IPS-NIHi7 (cell line): ENCODE measurements around the gene KIF25.
A peak's percentile ranks its signal among the peaks of the same experiment; 100 is the strongest.
"Not testable (repeated sequence)": the region's sequence is repeated elsewhere in the genome, so short reads cannot be mapped to it uniquely, and the experiment has no call there.

Experiments
- DNase-seq: peaks from one replicate; pipeline ENCODE4 v3.0.0; 2012; ENCODE audit warnings: mixed read lengths; ENCODE audit errors: extremely low spot score

KIF25 gene

DNA sequence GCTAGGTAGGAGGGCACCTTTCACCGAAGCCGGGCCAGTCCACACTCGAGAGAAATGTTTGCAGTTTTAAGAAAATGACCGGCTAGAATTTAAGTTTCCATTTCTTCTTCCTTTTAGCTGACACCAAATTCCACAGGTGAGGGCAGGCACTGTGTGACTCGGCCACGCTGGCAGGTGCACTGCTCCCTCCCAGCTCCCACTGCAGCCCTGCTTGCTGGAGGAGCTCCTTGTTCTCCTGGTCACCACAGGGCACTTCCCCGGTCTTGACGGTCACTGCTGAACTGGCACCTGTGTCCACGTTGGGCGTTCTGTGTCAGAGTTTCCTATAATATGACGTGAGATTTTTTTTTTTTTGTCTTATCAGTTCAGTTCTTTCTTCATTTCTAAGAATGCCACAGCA, 3.6 kb upstream of the KIF25 start:
- DNase-seq: no peak

DNA sequence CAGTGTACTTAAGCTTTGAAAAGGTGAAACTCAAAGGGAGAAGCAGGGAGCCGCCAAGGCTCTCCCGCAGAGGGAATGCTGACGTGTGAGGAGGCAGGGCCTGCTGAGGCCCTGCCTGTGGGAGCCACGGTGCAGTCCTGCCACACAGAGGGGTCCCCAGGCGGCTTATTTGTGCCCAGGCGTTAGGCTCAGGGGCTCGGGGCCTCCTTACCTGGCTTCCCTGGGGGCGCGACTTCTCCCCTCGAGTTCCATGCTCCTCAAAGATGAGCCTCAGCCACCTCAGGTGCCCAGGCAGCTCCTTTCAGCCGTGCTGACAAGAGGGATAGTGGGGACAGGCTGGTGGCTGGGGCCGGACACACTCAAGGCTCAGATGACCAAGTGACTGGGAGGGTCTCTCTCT, 2.2 kb upstream of the KIF25 start:
- DNase-seq: no peak

DNA sequence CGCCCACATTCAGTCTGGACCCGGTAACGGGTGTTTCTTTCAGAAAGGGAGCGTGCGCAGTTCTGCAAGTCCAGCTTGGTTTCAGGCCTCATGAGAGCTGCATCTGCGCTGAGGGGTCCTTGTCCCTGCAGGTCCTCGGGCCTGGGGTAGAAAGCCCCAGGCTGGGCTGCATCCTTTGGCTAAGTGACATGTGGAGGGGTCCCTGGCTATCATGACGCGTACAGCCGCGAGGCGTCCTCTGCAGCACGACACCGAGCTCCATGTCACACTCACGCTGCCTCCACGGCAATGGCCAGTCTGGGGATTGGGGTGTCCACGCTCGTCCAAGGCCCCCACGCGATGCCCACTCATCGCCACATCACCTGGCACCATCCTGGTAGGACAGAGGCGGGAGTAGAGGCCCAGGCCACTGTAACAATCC, 1.7 kb upstream of the KIF25 start:
- no peak for DNase-seq

DNA sequence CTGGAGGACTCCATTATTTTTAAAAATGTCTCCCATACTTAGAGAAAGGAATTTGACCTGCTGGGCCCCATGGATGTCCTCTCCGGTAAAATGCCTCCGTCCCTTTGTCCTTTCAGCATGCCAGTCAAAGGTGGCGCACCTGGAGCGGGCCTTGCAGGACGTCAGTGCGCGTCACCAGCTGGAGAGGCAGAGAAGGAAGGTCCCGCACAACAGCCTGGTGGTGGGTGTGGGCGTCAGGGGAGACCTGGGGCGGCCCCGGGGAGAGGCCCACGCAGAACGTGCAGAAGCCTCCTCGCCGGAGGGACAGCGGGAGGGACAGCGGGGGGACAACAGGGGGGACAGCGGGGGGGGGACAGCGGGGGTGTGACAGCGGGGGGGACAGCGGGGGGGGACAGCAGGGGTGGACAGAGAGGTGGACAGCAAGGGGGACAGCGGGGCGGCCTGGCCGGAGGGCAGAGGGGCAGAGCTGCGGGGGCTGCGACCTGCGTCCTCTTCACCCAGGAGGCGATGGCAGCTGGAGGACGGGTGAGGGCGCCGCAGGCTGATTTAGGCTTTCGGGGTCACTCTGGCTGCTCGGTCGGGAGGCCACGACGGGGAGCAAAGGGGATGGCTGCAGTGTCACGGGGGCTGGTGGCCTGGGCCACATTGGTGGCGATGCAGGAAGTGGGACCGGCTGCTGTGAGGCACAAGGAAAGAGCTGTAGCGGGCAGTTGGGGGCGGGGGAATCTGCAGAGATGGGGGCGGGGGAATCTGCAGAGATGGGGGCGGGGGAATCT, 859 bp upstream of the KIF25 start:
- DNase-seq: peak; percentile 56

DNA sequence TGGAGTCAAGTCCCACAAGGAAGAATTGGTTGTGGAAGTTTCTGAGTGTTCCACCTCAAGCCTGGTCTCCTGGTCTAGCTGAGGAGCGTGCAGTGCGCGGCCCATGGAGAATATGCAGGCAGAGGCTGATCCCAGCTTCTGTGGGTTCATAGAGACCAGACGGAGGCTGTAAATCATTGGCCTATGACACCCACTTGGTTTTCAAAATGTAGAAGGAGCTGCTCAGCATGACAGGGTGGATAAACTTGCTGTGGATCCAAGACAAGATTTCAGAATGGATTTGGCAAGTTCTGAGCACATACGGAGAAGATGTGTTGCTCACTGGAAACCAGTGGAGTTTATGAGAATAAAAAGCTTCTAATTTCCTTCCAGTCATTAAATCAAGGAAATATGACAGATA, 744 bp downstream of the KIF25 start:
- no peak for DNase-seq

DNA sequence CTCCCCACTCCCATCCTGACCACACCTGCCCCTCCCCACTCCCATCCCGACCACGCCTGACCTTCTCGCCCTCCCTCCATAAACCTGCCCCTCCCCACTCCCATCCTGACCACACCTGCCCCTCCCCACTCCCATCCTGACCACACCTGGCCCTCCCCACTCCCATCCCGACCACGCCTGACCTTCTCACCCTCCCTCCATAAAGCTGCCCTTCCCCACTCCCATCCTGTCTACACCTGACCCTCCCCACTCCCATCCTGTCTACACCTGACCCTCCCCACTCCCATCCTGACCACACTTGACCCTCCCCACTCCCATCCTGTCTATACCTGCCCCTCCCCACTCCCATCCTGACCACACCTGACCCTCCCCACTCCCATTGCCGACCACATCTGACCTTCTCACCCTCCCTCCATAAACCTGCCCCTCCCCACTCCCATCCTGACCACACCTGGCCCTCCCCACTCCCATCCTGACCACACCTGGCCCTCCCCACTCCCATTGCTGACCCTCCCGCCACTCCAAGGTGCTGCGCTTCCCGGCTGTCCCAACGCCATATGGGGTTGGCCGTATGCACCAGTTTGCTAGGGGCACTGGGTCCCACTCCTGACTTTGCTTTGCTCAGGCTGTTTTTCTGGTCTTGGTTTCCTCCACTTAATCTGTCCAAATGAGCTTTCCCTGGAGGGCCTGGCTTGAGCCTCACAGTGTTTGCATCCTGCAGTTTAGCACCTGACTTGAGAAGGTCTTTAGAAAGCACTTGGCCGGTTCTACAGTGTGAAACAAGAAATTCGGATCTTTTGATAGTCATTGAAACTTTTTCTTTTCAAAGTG, 2.9 kb downstream of the KIF25 start:
- DNase-seq: no peak

DNA sequence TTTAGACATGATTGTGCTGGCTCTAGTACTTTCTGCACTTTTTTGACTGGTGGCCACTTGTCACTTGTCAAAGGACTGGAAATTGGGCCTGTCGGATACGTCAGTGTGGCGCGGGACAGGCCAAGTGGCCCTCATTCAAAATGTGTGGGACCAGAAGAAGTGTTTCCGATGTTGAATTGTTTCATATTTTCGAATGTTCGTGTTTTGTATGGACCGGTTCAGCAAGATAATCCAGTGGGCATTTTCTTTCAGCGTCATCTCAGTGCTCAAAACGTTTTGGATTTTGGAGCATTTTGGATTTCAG, 3.5 kb downstream of the KIF25 start:
- DNase-seq: no peak

DNA sequence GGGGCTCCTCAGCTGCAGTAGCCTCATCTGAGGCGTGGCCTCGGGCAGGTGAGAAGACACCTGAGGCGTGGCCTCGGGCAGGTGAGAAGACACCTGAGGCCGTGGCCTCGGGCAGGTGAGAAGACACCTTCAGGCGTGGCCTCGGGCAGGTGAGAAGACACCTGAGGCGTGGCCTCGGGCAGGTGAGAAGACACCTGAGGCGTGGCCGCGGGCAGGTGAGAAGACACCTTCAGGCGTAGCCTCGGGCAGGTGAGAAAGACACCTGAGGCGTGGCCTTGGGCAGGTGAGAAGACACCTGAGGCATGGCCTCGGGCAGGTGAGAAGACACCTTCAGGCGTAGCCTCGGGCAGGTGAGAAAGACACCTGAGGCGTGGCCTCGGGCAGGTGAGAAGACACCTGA, 4.0 kb downstream of the KIF25 start:
- DNase-seq: not testable (repeated sequence)

DNA sequence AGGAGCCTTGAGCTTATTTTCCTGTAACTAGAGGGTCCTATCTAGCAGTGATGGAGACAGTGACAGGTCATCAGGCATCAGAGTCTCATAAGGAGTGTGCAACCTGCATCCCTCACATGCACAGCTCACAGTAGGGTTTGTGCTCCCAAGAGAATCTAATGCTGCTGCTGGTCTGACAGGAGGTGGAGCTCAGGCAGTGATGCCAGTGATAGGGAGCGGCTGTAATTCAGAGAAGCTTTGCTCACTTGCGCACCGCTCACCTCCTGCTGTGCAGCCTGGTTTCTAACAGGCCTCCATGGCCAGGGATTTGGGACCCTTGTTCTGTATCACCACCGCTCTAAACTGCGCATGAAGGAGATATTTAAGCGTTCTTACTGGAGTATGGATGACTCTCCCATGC, 5.3 kb downstream of the KIF25 start:
- no peak for DNase-seq

DNA sequence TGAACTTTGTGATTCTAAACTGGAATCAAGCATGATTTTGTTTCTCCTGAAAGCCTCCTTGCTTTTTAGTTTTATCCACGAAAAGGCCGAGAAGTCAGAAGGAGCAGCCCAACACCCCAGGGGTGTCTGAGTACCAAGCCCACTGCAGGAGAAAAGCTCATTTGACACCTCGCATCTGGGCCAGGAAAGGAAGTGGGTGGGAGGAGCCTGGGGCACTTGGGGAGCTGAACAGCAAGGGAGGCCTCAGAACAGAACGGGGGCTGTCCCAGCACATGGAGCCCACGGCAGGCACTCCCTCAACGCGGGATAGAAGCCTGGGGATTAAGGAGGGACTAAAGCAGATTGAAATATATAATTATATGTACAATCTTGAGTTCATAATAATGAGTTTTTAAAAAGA, 6.6 kb downstream of the KIF25 start:
- DNase-seq: no peak

DNA sequence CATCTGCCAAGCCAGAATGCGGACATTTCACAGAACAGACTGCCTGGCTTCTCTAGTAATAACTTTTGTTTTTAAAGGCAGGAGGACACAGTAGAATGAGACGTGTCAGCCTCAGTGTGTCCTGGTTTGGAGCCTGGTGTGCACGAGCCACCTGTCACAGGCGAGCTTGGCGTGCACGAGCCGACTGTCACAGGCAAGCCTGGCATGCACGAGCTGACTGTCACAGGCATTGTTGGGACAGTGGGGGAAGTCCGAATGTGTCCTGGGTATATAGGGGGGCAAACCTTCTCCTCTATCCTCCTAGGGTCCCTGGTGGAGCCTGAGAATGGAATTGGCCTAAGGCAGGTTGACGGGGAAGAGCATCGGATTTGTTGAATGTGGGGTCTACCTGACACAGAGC, 7.5 kb downstream of the KIF25 start:
- DNase-seq: no peak

DNA sequence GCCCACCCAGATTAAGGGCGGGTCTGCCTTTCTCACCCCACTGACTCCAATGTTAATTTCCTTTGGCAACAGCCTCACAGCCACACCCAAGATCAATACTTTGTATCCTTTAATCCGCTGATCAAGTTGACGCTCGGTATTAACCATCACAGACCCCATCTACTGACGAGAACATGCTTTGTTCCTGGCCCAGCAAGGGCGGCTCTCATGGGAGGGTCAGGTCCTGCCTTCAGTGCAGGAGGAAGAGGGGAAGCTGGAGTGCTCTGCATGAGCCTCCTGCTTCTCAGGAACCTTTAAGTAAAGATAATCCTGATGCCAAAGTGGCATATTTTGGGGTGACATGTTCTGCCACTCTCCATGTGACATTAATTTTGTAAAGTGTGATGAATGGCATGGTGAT, 8.3 kb downstream of the KIF25 start:
- DNase-seq: no peak

DNA sequence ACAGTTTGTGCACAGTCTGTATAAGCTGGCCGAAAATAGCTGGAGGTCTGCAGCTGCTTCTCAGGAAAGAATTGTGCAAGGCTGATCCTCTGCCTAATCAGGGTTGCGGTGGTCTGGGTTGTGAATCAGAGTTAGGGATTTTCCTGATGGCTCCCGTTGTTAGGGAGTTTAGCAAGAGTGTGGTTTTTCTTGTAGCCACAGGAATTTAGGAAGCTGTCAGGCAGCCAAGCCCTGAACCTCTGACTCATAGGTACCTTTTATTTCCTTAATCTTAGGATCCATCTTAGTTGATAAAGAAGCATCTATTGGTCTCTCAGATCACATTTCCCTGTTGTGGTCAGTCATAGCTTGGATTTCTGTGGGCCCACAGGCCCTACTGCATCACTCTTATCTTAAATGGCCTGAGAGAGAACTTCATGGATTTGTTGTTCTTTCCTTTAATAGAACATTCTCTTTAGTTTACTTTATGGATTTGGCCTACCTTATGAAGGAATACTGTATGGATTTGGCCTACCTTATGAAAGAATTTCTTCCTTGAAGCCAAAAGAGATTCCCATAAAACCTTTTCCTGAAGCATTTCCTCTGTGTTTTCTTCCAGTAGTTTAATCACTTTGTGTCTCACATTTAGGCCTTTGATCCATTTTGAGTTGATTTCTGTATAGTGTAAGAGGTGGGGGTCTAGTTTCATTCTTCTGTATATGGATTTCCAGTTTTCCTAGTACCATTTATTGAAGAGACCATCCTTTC, 10.3 kb downstream of the KIF25 start:
- no peak for DNase-seq

DNA sequence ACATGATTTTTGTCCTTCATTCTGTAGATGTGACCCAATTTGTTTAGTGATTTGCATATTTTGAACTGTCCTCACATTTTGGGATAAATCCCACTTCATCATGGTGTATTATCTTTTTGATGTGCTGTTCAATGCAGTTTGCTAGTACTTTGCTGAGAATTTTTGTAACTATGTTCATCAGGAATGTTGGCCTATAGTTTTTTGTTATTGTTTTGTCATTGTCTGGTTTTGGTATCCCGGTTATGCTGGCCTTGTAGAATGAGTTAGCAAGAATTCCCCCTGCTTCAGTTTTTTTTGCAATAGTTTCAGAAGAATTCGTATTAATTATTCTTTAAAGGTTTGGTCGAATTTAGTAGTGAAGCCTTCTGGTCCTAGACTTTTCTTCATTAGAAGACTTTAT, 11.9 kb downstream of the KIF25 start:
- DNase-seq: no peak

DNA sequence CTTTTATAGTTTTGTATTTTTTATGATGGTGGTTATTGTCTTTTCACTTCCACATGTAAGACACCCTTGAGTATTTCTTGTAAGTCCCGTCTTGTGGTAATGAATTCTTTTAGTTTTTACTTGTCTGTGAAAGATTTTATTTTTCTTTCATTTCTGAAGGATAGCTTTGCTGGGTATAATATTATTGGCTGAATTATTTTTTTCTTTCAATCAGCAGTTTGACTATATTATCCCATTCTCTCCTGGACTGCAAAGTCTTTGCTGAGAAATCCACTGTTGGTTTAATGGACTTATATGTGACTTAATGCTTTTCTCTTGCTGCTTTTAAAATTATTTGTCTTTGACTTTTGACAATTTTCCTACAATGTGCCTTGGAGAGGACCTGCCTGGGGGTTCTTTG, 13.8 kb downstream of the KIF25 start:
- no peak for DNase-seq

DNA sequence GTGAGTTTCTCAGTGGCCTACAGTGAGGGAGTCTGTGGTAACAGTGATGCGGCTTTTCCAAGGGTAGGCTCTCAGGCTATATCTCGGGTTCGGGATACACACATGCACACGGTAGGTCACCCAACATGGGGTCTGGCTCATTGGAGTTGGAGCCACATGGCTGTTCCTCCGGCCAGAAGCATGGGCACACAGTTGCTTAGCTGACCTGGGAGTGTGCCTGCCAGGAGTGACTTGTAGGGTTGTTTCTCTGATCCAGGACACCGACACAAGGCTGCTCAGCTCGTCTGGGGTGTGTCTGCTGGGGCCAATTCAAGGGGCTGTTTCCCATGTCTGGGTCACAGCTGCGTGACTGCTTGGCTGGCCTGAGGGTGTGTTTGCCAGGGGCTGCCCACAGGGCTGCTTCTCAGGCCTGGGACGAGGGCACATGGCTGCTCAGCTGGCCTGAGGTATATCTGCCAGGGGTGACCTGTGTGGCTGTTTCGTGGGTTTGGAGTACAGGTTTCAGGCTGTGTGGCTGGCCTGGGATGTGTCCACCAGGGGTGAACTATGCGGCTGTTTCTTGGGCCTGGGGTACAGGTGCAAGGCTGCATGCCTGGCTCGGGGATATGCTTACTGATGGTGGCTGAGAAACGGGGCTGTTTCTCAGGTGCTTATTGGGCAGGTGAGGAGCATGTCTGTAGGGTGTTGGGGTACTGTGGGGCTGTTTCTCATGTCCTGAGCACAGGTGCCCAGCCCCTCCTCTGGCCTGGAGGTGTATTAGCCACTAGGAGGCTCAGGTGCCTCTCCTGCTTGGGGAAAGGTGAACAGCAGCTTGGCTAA, 15.2 kb downstream of the KIF25 start:
- DNase-seq: no peak

DNA sequence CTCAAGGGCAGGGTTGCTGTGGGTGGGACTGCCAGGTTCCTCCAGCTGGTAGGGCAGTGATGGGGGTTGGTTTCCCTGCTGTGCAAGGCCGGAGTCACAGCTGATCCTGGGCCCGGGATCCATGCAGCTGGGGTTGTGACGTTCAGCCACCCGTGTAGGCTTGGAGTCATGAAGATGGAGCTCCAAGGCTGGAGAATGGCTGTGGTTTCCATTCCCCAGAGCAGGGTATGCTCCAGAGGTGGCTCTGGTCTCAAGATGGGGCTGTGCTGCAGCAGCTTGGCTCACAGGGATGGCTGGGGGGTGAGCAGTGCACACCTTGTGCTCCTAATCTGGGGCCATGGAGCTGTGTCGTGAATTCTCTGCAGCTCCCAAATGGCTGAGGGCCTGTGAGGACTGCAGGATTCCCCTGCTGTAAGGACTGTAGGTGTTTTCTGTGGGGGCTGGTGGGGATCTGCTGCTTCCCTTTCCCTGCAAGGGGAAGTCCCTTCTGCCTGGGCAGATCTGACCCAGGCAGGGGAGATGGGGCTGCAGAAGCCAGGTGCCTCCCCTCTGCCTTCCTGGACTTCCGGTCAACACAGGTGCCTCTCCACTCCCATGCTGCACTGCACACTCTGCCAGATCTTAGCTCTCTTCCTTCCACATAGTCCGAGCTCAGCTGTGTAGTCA, 15.9 kb downstream of the KIF25 start:
- no peak for DNase-seq

DNA sequence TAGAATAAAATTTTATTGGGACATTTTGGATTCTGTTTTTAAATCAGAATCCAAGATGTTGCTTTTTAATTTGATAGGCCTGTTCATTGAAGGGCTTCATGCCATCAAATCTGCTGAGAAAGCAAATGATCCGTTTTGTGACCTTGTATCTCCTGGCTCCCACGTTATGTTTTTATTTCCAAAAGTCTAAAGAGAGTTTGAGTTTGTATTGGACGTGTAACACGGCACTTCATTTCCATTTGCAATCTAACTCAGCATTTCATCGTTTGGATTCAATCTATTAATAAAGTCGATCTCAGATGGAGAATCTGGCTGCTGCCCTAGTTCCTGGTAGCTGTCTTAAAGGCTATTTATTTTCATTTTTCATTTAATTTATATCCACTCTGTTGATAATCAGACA, 17.0 kb downstream of the KIF25 start:
- DNase-seq: no peak

DNA sequence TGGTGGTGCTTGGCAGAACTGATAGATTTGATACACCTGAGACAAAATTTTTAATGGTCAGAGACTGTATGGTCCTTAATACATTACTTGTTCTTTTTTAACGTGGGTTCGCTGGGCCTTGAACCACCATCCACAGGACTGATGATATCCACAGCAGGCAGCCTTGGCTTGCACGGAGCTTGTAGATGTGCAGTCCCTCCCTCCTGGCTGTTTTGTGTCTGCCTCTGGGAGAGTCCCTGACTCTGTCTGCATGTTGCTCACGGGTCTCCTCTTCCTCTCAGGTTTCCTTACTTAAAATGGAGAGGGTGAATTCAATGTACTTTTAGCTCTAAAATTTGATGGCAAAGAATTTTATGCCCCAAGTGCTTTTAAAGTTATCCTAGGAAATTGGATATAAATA, 17.5 kb downstream of the KIF25 start:
- DNase-seq: no peak

DNA sequence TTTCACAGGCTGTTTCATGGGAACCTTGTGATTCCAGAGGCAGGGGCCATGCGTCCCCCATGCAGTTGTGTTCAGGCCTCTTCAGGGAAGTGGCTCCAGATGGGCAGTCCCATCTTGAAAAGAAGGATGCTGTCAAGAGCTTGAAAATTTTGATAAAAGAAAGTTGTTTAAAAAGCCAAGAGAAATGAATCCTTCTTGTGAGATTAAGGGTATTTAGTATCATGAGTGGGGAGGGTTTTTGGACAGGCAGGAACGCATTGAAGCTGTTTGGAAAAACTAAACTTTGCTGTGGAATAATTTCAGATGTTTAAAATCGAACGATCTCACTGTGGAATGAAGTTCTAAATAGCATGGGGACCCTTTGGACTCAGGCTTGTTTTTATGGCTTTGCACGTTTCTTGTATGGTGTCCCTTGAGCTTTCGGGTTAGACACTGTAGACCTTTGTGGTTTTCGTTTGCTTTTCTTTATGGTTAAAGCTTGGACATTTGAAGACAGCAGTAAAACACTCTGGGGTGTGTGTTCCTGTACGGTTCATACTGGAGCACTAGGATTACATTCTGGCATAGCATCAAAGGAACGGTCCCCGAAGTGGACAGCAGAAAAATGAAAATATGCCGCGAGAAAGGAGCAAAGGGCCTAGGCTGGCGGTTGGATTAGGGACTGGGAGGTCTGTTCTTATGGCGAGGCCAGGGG, 18.2 kb downstream of the KIF25 start:
- DNase-seq: no peak

DNA sequence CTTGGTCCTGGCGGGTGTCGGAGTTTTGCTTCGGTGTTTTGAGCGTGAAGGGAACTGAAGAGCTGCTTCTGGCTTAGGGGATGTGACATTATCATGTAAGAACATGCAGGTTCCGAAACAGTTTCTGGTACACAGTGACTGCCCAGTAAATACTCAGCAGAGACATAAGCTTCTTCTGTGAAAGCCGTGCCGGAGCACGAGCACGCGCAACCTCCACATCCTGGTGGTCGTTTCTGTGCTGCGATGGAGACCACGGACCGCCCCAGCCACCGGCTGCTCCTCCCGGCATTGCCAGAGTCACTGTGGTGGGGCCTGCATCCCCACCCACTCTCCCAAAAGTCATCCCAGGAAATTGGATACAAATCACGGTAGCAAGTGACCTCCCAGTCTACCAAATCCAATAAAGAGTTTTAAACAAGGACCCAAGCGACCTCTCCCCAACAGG, 18.7 kb downstream of the KIF25 start:
- no peak for DNase-seq
